OCI-LY7 (cell line): ENCODE results near the gene LHPP. TPM values are rescaled to one million over a fixed set of nuclear protein-coding genes. Genes with fewer than 3 reads are reported as not detected.

Experiments
- BruUV-seq: library from RNA; stranded (reverse); fragments of 400-500 nt; replicated peaks from 2 replicates; lab custom pipeline; 2021; lab: Mats Ljungman, UMichigan
- CTCF ChIA-PET: fragments of 300-600 bp; sonication (Branson Sonifier 250); formaldehyde crosslinking; loops from one replicate; lab custom pipeline; 2022; ENCODE audit warnings: antibody characterized with exemption; ENCODE audit not compliant: unreplicated experiment; lab: Charles Lee
- POLR2A ChIA-PET: fragments of 300-600 bp; sonication (Branson Sonifier 250); formaldehyde crosslinking; loops from one replicate; lab custom pipeline; 2022; ENCODE audit warnings: antibody characterized with exemption; lab: Charles Lee
- DNase-seq: peaks from one replicate; pipeline ENCODE4 v3.0.0-alpha.2; 2015; ENCODE audit warnings: low spot score
- H2AFZ ChIP-seq: fragments of 200-600 bp; sonication (generic), shearing (Covaris generic); 2 replicates; pipeline ENCODE4 v1.6.1; 2014; ENCODE audit warnings: mild to moderate bottlenecking, antibody characterized with exemption, low read length, moderate library complexity
- H3K27ac ChIP-seq: fragments of 200-600 bp; sonication (generic); 2 replicates; pipeline ENCODE4 v1.5.1; 2014; ENCODE audit warnings: mixed run types, low read depth, mild to moderate bottlenecking, moderate library complexity, low read length, inconsistent platforms; ENCODE audit not compliant: poor library complexity, severe bottlenecking
- H3K36me3 ChIP-seq: fragments of 200-600 bp; sonication (generic); 2 replicates; pipeline ENCODE4 v1.6.1; 2014; ENCODE audit warnings: mild to moderate bottlenecking, antibody characterized with exemption, low read length, moderate library complexity, mixed read lengths; ENCODE audit not compliant: insufficient read depth
- H3K4me1 ChIP-seq: fragments of 200-600 bp; sonication (generic); 2 replicates; pipeline ENCODE4 v1.5.1; 2014; ENCODE audit warnings: mild to moderate bottlenecking, low read length; ENCODE audit not compliant: insufficient read depth, poor library complexity, severe bottlenecking
- H3K4me2 ChIP-seq: fragments of 200-600 bp; sonication (generic); 2 replicates; pipeline ENCODE4 v1.6.1; 2014; ENCODE audit warnings: mild to moderate bottlenecking, low read length
- H3K4me3 ChIP-seq: fragments of 200-600 bp; sonication (generic); 2 replicates; pipeline ENCODE4 v1.5.1; 2014; ENCODE audit warnings: mild to moderate bottlenecking, low read depth, low read length; ENCODE audit not compliant: poor library complexity, severe bottlenecking
- H3K79me2 ChIP-seq: fragments of 200-600 bp; sonication (generic); 2 replicates; pipeline ENCODE4 v1.6.1; 2016; ENCODE audit warnings: low read depth, mild to moderate bottlenecking, low read length, moderate library complexity, mixed read lengths; ENCODE audit not compliant: insufficient read depth
- H3K9me2 ChIP-seq: fragments of 200-600 bp; sonication (generic); 2 replicates; pipeline ENCODE4 v1.6.1; 2016; ENCODE audit warnings: mild to moderate bottlenecking, low read length, mixed read lengths; ENCODE audit not compliant: insufficient read depth
- H3K9me3 ChIP-seq: fragments of 200-600 bp; sonication (generic); 2 replicates; pipeline ENCODE4 v1.6.1; 2014; ENCODE audit warnings: mild to moderate bottlenecking, mixed run types, low read length, mixed read lengths
- H4K20me1 ChIP-seq: fragments of 200-600 bp; sonication (generic); 2 replicates; pipeline ENCODE4 v1.6.1; 2014; ENCODE audit warnings: mild to moderate bottlenecking, antibody characterized with exemption, low read length, moderate library complexity, mixed read lengths; ENCODE audit not compliant: insufficient read depth
- EZH2phosphoT487 ChIP-seq: fragments of 200-600 bp; sonication (generic); IDR thresholded peaks from 2 replicates; pipeline ENCODE4 v1.6.1; 2018; ENCODE audit warnings: low read depth, borderline replicate concordance, mild to moderate bottlenecking, mixed run types, antibody characterized with exemption, low read length, moderate library complexity, mixed read lengths
- intact Hi-C: fragments of 100-400 bp; cut with micrococcal nuclease; formaldehyde crosslinking; loops from one replicate; pipeline ENCODE4 v1.10.0; 2022; ENCODE audit not compliant: unreplicated experiment
- total RNA-seq, 2 experiments: library from RNA; depleted of rRNA in 1 of 2; stranded (reverse); fragments of >200 nt in 1 of 2; shearing (Covaris generic) in 1 of 2; gene quantifications; 2 replicates each; pipeline ENCODE4 v1.2.3, GENCODE V29; 2014 to 2022
- TF ChIP-seq, protein P1 (sequence below): fragments of 200-600 bp; sonication (generic); conservative IDR thresholded peaks from 2 replicates; pipeline ENCODE4 v1.5.1; 2014; ENCODE audit warnings: mild to moderate bottlenecking, antibody characterized with exemption, low read length, moderate library complexity, mixed read lengths

Gene LHPP
- total RNA-seq, 2 experiments from 2014 or later: 30.3 to 65.2 TPM

DNA sequence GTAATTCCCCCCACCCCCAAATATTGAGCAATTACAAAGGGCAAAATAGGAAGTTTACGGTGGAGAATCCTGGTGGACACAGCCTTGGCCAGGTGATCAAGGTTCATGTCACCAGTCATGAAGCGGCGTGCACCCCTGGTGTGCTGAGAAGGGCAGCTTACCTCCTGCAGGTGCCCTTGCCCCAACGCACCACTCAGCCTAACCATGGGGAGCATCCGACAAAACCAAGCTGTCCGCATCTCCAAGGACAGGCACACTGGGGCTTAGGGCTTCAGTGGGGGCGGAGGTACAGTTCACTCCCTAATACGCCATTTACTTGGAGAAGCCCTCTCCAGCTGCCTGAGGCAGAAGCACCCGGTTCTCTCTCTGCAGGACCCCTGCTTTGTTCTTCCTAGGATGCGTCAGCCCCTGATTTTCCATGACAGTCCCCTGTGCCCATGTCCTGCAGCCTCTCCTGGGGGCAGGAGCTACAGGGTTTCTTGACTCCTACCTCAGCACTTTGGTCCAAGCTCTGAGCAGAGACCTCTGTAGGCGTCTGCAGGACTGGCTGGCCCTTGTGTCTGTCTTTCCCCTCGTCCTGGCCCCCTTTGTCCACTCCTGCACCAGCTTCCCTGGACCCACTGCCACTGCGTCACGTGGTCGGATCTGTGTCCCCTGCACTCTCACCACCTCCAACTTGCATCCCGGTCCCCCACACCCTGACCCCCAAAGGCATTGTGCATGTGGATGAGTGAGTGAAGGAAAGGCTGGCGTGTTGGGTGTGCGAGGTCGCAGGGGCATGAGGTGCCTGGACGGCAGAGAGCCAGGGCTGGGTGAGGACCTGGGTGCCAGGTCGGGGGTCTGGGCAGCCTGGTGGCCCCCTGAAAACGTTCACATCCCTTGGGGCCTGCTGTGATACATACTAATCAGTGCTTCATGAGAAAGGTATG is 113.7 kb downstream of the LHPP start:
- 0 out of 2 replicates have a peak, but pooled peaks cover 7% of the 10 kb centered on the region for H3K9me3 ChIP-seq
- ChIA-PET CTCF (no interaction called here), POLR2A (no interaction called here)
- no peak overlapping the region for H2AFZ ChIP-seq
- H3K4me2 ChIP-seq: no peak overlapping the region
- BruUV-seq: no TSS peak
- H3K9me2 ChIP-seq: no peaks in the 10 kb centered on the region
- H3K36me3 ChIP-seq: peaks cover 13% of the 10 kb centered on the region; the same call in 1 of the 2 replicates
- no peak for TF ChIP-seq EZH2phosphoT487
- TF ChIP-seq, protein P1, sequence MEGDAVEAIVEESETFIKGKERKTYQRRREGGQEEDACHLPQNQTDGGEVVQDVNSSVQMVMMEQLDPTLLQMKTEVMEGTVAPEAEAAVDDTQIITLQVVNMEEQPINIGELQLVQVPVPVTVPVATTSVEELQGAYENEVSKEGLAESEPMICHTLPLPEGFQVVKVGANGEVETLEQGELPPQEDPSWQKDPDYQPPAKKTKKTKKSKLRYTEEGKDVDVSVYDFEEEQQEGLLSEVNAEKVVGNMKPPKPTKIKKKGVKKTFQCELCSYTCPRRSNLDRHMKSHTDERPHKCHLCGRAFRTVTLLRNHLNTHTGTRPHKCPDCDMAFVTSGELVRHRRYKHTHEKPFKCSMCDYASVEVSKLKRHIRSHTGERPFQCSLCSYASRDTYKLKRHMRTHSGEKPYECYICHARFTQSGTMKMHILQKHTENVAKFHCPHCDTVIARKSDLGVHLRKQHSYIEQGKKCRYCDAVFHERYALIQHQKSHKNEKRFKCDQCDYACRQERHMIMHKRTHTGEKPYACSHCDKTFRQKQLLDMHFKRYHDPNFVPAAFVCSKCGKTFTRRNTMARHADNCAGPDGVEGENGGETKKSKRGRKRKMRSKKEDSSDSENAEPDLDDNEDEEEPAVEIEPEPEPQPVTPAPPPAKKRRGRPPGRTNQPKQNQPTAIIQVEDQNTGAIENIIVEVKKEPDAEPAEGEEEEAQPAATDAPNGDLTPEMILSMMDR: no peak
- H3K4me1 ChIP-seq: peaks cover 3% of the 10 kb centered on the region
- H3K27ac ChIP-seq: no peak overlapping the region
- DNase-seq: no peak
- no peaks in the 10 kb centered on the region; the same call in 1 of the 2 replicates for H4K20me1 ChIP-seq
- no peak overlapping the region for H3K4me3 ChIP-seq
- intact Hi-C loops: no loop called here
- H3K79me2 ChIP-seq: no peaks in the 10 kb centered on the region

DNA sequence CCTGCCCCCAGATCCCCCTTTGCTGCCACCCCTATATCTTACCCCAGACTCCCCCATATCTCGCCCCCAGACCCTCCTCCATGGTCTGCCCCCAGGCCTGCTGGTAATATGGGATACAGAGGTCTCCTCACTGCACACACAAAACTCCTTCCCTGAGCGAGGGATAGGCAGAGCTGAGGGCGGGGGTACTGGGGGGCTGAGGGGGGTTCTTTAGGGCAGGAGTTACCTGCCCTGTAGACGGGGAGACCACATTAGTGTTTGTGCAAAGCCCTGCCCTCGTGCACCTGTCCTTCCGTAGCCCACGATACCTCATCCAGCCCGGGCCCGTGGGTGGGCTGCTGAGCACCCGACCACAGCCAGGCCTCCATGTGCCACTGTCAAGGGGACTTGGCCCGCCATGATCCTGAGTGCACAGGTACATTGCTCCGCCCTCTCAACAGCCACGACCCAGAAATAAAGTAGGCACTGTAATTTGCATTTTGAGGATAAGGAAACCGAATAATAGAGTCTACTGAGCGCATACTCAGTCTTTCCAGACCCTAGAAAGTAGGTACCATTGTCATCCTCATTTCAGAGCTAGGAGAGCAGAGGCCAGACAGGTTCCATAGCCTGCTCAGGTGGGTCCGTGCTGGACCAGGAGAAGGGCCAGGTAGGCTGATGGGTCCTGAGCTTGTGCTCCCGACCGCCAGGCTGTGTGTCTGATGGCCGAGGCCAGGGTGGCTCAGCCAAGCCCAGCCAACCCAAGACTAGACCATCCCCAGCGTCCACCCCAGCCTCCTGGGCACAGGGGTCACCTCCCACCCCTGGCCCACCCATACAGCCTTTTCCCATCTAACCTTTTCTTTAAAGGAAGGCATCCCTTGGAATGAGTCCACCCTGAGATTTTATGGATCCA is 115.2 kb downstream of the LHPP start:
- no peak for DNase-seq
- H3K9me2 ChIP-seq: no peaks in the 10 kb centered on the region
- no peaks in the 10 kb centered on the region for H3K79me2 ChIP-seq
- no peak for TF ChIP-seq EZH2phosphoT487
- TF ChIP-seq, protein P1: no peak
- H2AFZ ChIP-seq: no peak overlapping the region
- H3K9me3 ChIP-seq: no peaks in the 10 kb centered on the region
- H3K4me1 ChIP-seq: no peaks in the 10 kb centered on the region
- no peaks in the 10 kb centered on the region; the same call in 1 of the 2 replicates for H3K36me3 ChIP-seq
- no peak overlapping the region for H3K27ac ChIP-seq
- POLR2A ChIA-PET: interaction anchor here (0.5 to 0.6 kb wide), 2 partner anchors 152 to 164 kb away, joined by 3 to 6 read pairs; no protein-coding TSS in a partner anchor
- H3K4me3 ChIP-seq: no peak overlapping the region
- no peak overlapping the region for H3K4me2 ChIP-seq
- CTCF ChIA-PET: no interaction called here
- H4K20me1 ChIP-seq: no peaks in the 10 kb centered on the region; the same call in 1 of the 2 replicates
- intact Hi-C loops: no loop called here
- no TSS peak for BruUV-seq
